GM19324 (cell line): ENCODE measurements around the gene AOPEP.

Experiments used
- ATAC-seq: cut with Tn5 transposase; IDR thresholded peaks from one replicate; pipeline ENCODE4 v1.9.1; 2021; ENCODE audit warnings: mild to moderate bottlenecking, moderate library complexity; ENCODE audit not compliant: unreplicated experiment, low FRiP score

The AOPEP gene

DNA sequence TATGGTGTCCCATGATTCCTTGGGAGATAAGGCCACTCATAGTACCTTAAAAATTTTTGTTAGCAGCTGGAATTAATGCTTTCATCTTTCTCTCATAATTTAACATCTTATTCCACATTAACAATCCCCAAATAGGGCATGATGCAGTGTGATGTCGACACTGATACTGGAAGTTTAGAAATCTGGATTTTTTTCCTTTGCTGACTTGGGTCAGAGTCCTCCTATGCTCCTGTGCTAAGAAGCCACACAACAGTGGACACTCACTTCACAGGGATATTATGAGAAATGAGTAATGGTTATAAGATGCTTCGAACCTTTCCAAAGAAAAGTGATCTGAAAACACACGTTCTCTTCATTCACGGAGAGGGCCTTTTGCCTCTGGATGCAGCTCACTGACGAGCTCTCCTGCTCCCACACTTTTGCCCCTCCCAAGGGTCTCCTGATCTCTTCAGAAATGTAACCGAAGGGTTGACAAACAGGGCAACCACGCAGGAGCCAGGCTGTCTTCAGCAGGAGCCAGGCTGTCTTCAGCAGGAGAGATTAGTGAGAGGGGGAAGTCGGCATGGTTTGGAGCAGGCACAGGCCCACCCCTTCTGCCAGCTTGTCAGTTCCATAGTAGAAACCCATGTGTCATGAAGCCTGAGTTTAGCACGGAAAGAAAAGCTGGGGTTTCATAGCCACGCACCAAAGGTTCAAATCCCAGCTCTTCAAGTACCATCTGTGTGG is 247.8 kb downstream of the AOPEP start:
- no peak for ATAC-seq

DNA sequence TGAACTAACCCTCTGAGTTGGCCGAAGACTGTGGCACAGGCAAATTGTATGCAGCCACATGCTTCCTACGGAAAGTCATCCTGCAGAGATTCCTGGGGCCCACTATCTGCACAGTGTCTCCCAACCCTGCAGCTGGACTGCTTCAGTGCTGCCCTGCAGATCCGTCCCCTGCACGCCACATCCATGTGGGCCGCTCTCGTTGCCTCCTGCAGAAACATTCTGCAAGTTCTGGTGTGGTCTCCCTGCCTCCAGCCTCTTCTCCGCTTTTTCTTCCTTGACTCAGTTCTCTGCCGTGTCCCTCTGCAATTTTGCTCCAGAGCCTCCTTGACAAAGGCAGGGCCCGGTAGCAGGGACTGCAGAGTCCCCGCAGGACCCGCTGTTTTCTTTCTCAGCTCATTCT is 249.0 kb downstream of the AOPEP start:
- no peak for ATAC-seq

GRCh38 chr9:94976077-94976476 is 249.6 kb downstream of the AOPEP start:
- ATAC-seq: no peak

GRCh38 chr9:94977416-94977815 is 250.9 kb downstream of the AOPEP start:
- no peak for ATAC-seq

DNA sequence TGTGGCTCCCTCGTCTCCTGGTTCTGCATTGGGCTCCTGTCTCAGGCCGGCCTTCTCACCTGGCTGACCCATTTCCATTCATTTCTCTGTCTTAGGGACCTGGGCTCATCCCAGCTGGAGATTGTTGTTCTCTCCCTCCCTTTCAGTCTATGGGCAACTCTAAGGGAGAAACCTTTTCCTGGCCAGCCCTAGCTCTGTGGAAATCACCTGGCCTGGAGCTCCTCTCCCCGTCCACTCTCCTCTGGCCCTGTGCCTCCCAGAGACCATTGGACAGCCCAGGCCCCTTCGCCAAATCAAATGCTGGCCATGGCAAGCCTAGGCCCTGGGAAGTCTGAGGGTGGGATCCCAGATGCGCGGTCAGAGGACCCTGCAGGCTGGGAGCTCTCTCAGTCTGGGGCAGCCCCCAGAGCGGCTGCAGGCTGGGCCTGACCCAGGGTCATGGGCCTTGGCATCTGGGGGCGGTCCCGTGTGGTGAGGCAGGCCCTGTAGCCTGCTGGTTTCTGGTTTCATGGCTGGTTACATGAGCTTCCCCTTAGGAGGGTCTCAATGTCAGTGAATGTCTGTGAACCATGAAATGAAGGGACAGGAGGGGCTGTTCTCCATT is 253.5 kb downstream of the AOPEP start:
- no peak for ATAC-seq

- ATAC-seq: no peak
These were observed 254.6 kb downstream of the AOPEP start for GRCh38 chr9:94980947-94981722.

DNA sequence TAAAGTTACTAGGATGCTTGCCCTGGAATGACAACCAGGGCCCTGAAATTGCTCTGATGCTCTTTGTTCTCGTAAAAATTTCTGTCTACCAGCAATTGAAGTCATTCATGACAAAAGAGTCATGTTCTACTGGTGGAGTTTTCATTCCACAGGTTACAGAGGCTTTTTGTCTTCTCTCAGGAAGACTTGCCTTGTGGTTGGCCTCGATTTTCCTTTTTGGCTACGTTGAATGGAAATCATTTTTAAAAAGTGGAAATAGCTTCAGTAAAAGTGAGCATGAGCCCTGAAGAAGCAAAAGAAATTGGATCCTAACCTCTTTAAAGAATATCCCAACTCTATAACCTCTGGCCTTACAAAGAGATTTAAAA is 255.2 kb downstream of the AOPEP start:
- ATAC-seq: no peak

- ATAC-seq: no peak
These were observed 255.7 kb downstream of the AOPEP start for GRCh38 chr9:94982211-94982610.

GRCh38 chr9:94983552-94983951 is 257.1 kb downstream of the AOPEP start:
- ATAC-seq: no peak

GRCh38 chr9:94984891-94985476 is 258.5 kb downstream of the AOPEP start:
- ATAC-seq: no peak

- no peak for ATAC-seq
These were observed 259.1 kb downstream of the AOPEP start for GRCh38 chr9:94985649-94986048.

- no peak for ATAC-seq
These were observed 261.2 kb downstream of the AOPEP start for GRCh38 chr9:94987731-94988130.

- ATAC-seq: no peak
These were observed 264.5 kb downstream of the AOPEP start for GRCh38 chr9:94990897-94991561.

GRCh38 chr9:94991961-94992907 is 265.7 kb downstream of the AOPEP start:
- ATAC-seq: no peak

DNA sequence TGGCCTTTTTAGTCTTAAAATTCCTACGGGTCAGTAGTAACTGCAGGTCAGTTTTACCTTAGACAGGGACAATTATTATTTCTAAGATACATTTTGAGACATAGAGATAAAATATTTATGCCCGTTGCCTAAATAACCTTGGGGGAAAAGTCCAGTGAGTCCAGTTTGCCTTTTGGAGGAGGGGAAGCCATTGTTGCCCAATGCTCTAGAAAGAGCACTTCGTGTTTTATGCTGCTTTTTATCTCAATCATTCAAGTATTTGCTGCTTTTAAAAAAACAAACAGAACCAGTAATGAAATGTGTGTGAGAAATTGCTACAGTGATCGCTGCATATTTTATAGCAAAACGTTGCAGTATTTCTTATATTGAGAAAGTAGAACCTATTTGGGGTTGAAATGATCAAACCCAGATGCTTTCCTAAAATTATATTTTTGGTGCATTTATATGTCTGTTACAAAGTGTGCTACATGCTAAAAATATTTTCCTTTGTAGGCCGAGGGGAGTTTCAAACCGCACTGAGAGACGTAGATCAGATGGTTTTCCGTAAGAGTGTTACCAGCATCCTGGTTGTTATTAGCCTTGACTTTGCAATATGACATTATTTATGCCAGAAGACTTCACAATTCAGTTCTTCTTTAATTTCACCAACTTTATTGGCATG is 266.8 kb downstream of the AOPEP start:
- ATAC-seq: no peak

GRCh38 chr9:94993821-94994165 is 267.3 kb downstream of the AOPEP start:
- ATAC-seq: no peak

- ATAC-seq: no peak
These were observed 268.7 kb downstream of the AOPEP start for GRCh38 chr9:94995048-94995693.

DNA sequence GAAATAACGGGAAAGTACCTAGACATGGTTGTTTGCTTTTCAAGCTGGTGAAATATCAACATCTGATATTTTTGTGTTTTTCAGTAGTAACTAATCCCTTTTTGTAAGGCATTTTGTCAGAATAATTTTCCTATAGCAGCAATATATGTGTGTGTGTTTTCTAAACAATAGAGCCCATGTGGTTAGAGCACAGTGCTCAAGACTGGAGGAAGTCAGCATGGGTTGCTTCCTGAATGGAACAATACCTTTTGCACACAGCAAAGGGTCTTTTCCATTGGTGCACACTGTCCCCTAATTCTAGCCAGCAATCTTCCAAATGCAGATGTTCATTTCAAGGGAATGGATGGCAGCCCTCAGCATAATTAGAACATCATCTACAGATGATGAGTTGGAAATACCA is 270.1 kb downstream of the AOPEP start:
- no peak for ATAC-seq

DNA sequence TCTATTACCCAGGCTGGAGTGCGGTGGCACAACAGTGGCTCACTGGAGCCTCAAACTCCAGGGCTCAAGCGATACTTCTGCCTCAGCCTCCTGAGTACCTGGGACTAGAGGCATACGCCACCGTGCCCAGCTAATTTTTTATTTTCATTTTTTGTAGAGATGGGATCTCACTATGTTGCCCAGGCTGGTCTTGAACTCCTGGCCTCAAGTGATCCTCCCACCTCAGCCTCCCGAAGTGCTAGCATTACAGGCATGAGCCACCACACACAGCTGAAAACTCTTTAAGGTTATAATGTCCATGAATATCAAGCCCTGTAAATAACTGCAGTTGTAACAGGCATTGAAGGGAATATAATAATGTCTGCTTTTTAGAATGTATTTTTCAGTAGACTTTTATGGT is 271.2 kb downstream of the AOPEP start:
- no peak for ATAC-seq
